Mesendoderm (in vitro differentiated cells): ENCODE results near the gene MOB3B.

ENCODE experiments used
- DNase-seq: peaks from one replicate; pipeline ENCODE4 v3.0.0; 2013
- H2AK5ac ChIP-seq: 2 replicates; pipeline ENCODE4 v1.6.1; 2013; ENCODE audit warnings: low read length, inconsistent platforms
- H2BK120ac ChIP-seq: 2 replicates; pipeline ENCODE4 v1.6.1; 2013; ENCODE audit warnings: low read depth, mild to moderate bottlenecking, low read length, moderate library complexity, mixed read lengths
- H2BK15ac ChIP-seq: replicated peaks from 2 replicates; pipeline ENCODE4 v1.6.1; 2013; ENCODE audit warnings: low read depth, mild to moderate bottlenecking, moderate library complexity
- H2BK5ac ChIP-seq: 2 replicates; pipeline ENCODE4 v1.6.1; 2013; ENCODE audit warnings: low read length, inconsistent platforms
- H3K18ac ChIP-seq: 2 replicates; pipeline ENCODE4 v1.6.1; 2013; ENCODE audit warnings: mild to moderate bottlenecking, low read length, mixed read lengths
- H3K23ac ChIP-seq: one replicate; pipeline ENCODE4 v1.6.1; 2013; ENCODE audit warnings: low read length
- H3K27ac ChIP-seq: 2 replicates; pipeline ENCODE4 v1.5.1; 2013; ENCODE audit warnings: low read depth, mild to moderate bottlenecking, inconsistent platforms, low read length, moderate library complexity
- H3K27me3 ChIP-seq: 2 replicates; pipeline ENCODE4 v1.6.1; 2013; ENCODE audit warnings: low read length, control low read depth, mild to moderate bottlenecking, inconsistent platforms; ENCODE audit not compliant: insufficient read depth, poor library complexity
- H3K36me3 ChIP-seq: 2 replicates; pipeline ENCODE4 v1.6.1; 2013; ENCODE audit warnings: low read length, inconsistent platforms; ENCODE audit not compliant: control insufficient read depth, insufficient read depth
- H3K4ac ChIP-seq: one replicate; pipeline ENCODE4 v1.6.1; 2013; ENCODE audit warnings: low read depth, mild to moderate bottlenecking, low read length, moderate library complexity
- H3K4me1 ChIP-seq: 2 replicates; pipeline ENCODE4 v1.6.1; 2013; ENCODE audit warnings: low read depth, low read length, inconsistent platforms; ENCODE audit not compliant: control insufficient read depth
- H3K4me2 ChIP-seq: 2 replicates; pipeline ENCODE4 v1.6.1; 2013; ENCODE audit warnings: low read length
- H3K4me3 ChIP-seq: 2 replicates; pipeline ENCODE4 v1.5.1; 2013; ENCODE audit warnings: mild to moderate bottlenecking, low read length
- H3K56ac ChIP-seq: one replicate; pipeline ENCODE4 v1.6.1; 2013; ENCODE audit warnings: low read length
- H3K79me1 ChIP-seq: 2 replicates; pipeline ENCODE4 v1.6.1; 2013; ENCODE audit warnings: low read length, inconsistent platforms
- H3K79me2 ChIP-seq: 2 replicates; pipeline ENCODE4 v1.6.1; 2013; ENCODE audit warnings: mild to moderate bottlenecking, low read length; ENCODE audit not compliant: control insufficient read depth, insufficient read depth
- H3K9ac ChIP-seq: 2 replicates; pipeline ENCODE4 v1.6.1; 2013; ENCODE audit warnings: low read length, inconsistent platforms
- H4K5ac ChIP-seq: one replicate; pipeline ENCODE4 v1.6.1; 2013; ENCODE audit warnings: low read length
- H4K8ac ChIP-seq: one replicate; pipeline ENCODE4 v1.6.1; 2013; ENCODE audit warnings: low read depth, mild to moderate bottlenecking, control low read depth, low read length, moderate library complexity
- WGBS: extraction: QIAGEN DNeasy Blood & Tissue Kit; methylation state at CpG from one replicate; pipeline ENCODE4 v1.1.7; 2013; ENCODE audit warnings: low lambda C conversion rate, missing lambda C conversion rate; ENCODE audit not compliant: insufficient coverage; ENCODE audit errors: extremely low coverage; 5-methylcytosine and 5-hydroxymethylcytosine counted together

Gene MOB3B

GRCh38 chr9:27335075-27335474 is 194.5 kb downstream of the MOB3B start:
- Histone ChIP-seq H3K9ac (no peak overlapping the region), H3K27ac (no peak overlapping the region), H4K5ac (no peak overlapping the region), H3K27me3 (no peaks in the 10 kb centered on the region), H3K4ac (no peak overlapping the region), H3K4me2 (no peak overlapping the region), H3K79me2 (no peaks in the 10 kb centered on the region), H3K79me1 (no peaks in the 10 kb centered on the region), H3K4me1 (no peaks in the 10 kb centered on the region), H3K23ac (no peak overlapping the region), H3K56ac (no peak overlapping the region), H3K4me3 (no peak overlapping the region), H3K36me3 (no peaks in the 10 kb centered on the region), H2BK120ac (no peak overlapping the region), H2AK5ac (no peak overlapping the region), H2BK5ac (no peak overlapping the region), H4K8ac (no peak overlapping the region), H3K18ac (no peak overlapping the region), H2BK15ac (no peak overlapping the region)
- WGBS, result no CpG with 5 or more reads among the region's 6 CpGs
- DNase-seq, result no peak

- Histone ChIP-seq H3K9ac (no peak overlapping the region), H3K4me3 (no peak overlapping the region), H3K36me3 (no peaks in the 10 kb centered on the region), H3K4me1 (no peaks in the 10 kb centered on the region), H4K5ac (no peak overlapping the region), H3K4me2 (no peak overlapping the region), H3K27me3 (no peaks in the 10 kb centered on the region), H3K18ac (no peak overlapping the region), H4K8ac (no peak overlapping the region), H2BK15ac (no peak overlapping the region), H3K56ac (no peak overlapping the region), H3K79me2 (no peaks in the 10 kb centered on the region), H3K4ac (no peak overlapping the region), H3K23ac (no peak overlapping the region), H2BK5ac (no peak overlapping the region), H2BK120ac (no peak overlapping the region), H2AK5ac (no peak overlapping the region), H3K27ac (peak overlapping the region; percentile 14), H3K79me1 (no peaks in the 10 kb centered on the region)
- peak; percentile 96 for DNase-seq
- WGBS, result no CpG with 5 or more reads among the region's 7 CpGs
Observed at GRCh38 chr9:27333241-27334052, 196.2 kb downstream of the MOB3B start.

GRCh38 chr9:27331393-27331792 is 198.2 kb downstream of the MOB3B start:
- no peak overlapping the region for H4K5ac ChIP-seq

GRCh38 chr9:27329291-27329690 is 200.3 kb downstream of the MOB3B start:
- Histone ChIP-seq H3K79me1 (no peaks in the 10 kb centered on the region), H3K4ac (no peak overlapping the region), H3K79me2 (no peaks in the 10 kb centered on the region), H4K8ac (no peak overlapping the region), H3K18ac (no peak overlapping the region), H3K4me3 (no peak overlapping the region), H3K4me1 (no peaks in the 10 kb centered on the region), H3K9ac (no peak overlapping the region), H3K23ac (no peak overlapping the region), H3K36me3 (no peaks in the 10 kb centered on the region), H2BK15ac (no peak overlapping the region), H2AK5ac (no peak overlapping the region), H4K5ac (no peak overlapping the region), H3K4me2 (no peak overlapping the region), H2BK120ac (no peak overlapping the region), H3K27ac (no peak overlapping the region), H3K56ac (no peak overlapping the region), H2BK5ac (no peak overlapping the region), H3K27me3 (no peaks in the 10 kb centered on the region)
- no CpG with 5 or more reads among the region's 9 CpGs for WGBS
- no peak for DNase-seq

More at GRCh38 chr9:27331393-27331792, 198.2 kb downstream of the MOB3B start:
- Histone ChIP-seq H3K36me3 (no peaks in the 10 kb centered on the region), H3K27me3 (no peaks in the 10 kb centered on the region), H2BK120ac (no peak overlapping the region), H3K79me2 (no peaks in the 10 kb centered on the region), H3K56ac (no peak overlapping the region), H3K18ac (no peak overlapping the region), H3K4me1 (no peaks in the 10 kb centered on the region), H3K27ac (no peak overlapping the region), H3K79me1 (no peaks in the 10 kb centered on the region), H3K4me2 (no peak overlapping the region), H2AK5ac (no peak overlapping the region), H3K4ac (no peak overlapping the region), H3K4me3 (no peak overlapping the region), H3K23ac (no peak overlapping the region), H4K8ac (no peak overlapping the region), H2BK15ac (no peak overlapping the region), H3K9ac (no peak overlapping the region), H2BK5ac (no peak overlapping the region)
- no CpG with 5 or more reads among the region's 4 CpGs for WGBS
- no peak for DNase-seq

GRCh38 chr9:27328483-27328882 is 201.1 kb downstream of the MOB3B start:
- H3K9ac ChIP-seq, result no peak overlapping the region
- no peak overlapping the region for H2BK15ac ChIP-seq
- WGBS, result no CpG with 5 or more reads among the region's 3 CpGs
- no peak overlapping the region for H3K27ac ChIP-seq
- H3K79me1 ChIP-seq, result no peaks in the 10 kb centered on the region
- H3K4me1 ChIP-seq, result no peaks in the 10 kb centered on the region
- no peak overlapping the region for H4K5ac ChIP-seq
- H2AK5ac ChIP-seq, result no peak overlapping the region
- no peak overlapping the region for H4K8ac ChIP-seq
- H3K4me3 ChIP-seq, result no peak overlapping the region
- no peak overlapping the region for H3K18ac ChIP-seq
- no peak for DNase-seq
- no peaks in the 10 kb centered on the region for H3K27me3 ChIP-seq
- no peak overlapping the region for H3K4ac ChIP-seq
- H3K79me2 ChIP-seq, result no peaks in the 10 kb centered on the region
- no peak overlapping the region for H2BK5ac ChIP-seq
- H2BK120ac ChIP-seq, result no peak overlapping the region
- no peak overlapping the region for H3K56ac ChIP-seq
- no peak overlapping the region for H3K4me2 ChIP-seq
- H3K23ac ChIP-seq, result no peak overlapping the region
- no peaks in the 10 kb centered on the region for H3K36me3 ChIP-seq

GRCh38 chr9:27311184-27311583 is 218.4 kb downstream of the MOB3B start:
- no peak overlapping the region for H2BK120ac ChIP-seq
- no peaks in the 10 kb centered on the region for H3K79me1 ChIP-seq
- no peak overlapping the region for H3K56ac ChIP-seq
- H3K79me2 ChIP-seq, result no peaks in the 10 kb centered on the region
- no peak overlapping the region for H4K8ac ChIP-seq
- no peak overlapping the region for H4K5ac ChIP-seq
- H2BK15ac ChIP-seq, result no peak overlapping the region
- H2AK5ac ChIP-seq, result no peak overlapping the region
- peaks cover 5% of the 10 kb centered on the region for H3K4me1 ChIP-seq
- no peak overlapping the region for H3K4ac ChIP-seq
- no peak overlapping the region for H3K23ac ChIP-seq
- no peak overlapping the region for H3K4me2 ChIP-seq
- no peaks in the 10 kb centered on the region for H3K27me3 ChIP-seq
- no peak for DNase-seq
- no peak overlapping the region for H3K4me3 ChIP-seq
- no peak overlapping the region for H3K27ac ChIP-seq
- no CpG with 5 or more reads among the region's 2 CpGs for WGBS
- no peak overlapping the region for H3K18ac ChIP-seq
- H2BK5ac ChIP-seq, result no peak overlapping the region
- H3K9ac ChIP-seq, result no peak overlapping the region
- H3K36me3 ChIP-seq, result no peaks in the 10 kb centered on the region
